Measurements from ENCODE around the gene REP15.

Gene REP15

DNA sequence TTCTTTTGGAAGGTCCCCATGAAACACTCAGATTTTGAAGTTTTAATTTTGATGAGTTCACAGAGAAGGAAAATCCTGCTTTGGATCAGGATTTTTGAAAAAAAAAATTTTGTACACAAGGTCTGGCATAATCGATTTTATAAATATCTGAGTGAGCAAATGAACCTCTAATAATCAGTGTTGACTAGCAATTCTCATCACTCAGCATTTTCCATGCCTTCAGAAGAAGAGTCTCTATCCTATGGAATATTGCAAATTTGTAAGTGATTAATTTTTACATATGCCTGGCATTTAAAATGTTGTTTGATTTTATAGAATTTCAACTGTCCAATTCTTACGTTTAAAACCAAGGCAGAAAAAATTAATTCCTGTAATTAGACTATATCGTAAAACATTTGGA is 30.5 kb upstream of the REP15 start:
- H3K79me2 ChIP-seq (ENCODE audit: insufficient read depth, low read length), result no peaks in the 10 kb centered on the region
- no peaks in the 10 kb centered on the region for H3K36me3 ChIP-seq (ENCODE audit: insufficient read depth, low read length)
- H3K9ac ChIP-seq (ENCODE audit: low read length), result no peak overlapping the region
- no peaks in the 10 kb centered on the region for H3K27me3 ChIP-seq (ENCODE audit: insufficient read depth, low read length)
- no peak overlapping the region for H3K4me2 ChIP-seq (ENCODE audit: low read length)
- H4K20me1 ChIP-seq (ENCODE audit: insufficient read depth, low read length), result no peaks in the 10 kb centered on the region
- no peaks in the 10 kb centered on the region for H3K9me3 ChIP-seq (ENCODE audit: low read length)
- H3K4me3 ChIP-seq (ENCODE audit: low read depth, low read length, poor library complexity, severe bottlenecking), result no peak overlapping the region
- no peak overlapping the region for H3K27ac ChIP-seq (ENCODE audit: low read depth, low read length, poor library complexity, severe bottlenecking)
- H3F3A ChIP-seq (ENCODE audit: insufficient read depth, low read length), result no peaks in the 10 kb centered on the region
- no peaks in the 10 kb centered on the region for H3K9me2 ChIP-seq (ENCODE audit: low read depth, low read length)
- no peak for TF ChIP-seq EZH2 (IDR thresholded peaks at IDR 0.05; ENCODE audit: borderline replicate concordance, low read length)
- TF ChIP-seq, protein P1, sequence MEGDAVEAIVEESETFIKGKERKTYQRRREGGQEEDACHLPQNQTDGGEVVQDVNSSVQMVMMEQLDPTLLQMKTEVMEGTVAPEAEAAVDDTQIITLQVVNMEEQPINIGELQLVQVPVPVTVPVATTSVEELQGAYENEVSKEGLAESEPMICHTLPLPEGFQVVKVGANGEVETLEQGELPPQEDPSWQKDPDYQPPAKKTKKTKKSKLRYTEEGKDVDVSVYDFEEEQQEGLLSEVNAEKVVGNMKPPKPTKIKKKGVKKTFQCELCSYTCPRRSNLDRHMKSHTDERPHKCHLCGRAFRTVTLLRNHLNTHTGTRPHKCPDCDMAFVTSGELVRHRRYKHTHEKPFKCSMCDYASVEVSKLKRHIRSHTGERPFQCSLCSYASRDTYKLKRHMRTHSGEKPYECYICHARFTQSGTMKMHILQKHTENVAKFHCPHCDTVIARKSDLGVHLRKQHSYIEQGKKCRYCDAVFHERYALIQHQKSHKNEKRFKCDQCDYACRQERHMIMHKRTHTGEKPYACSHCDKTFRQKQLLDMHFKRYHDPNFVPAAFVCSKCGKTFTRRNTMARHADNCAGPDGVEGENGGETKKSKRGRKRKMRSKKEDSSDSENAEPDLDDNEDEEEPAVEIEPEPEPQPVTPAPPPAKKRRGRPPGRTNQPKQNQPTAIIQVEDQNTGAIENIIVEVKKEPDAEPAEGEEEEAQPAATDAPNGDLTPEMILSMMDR (IDR thresholded peaks at IDR 0.05; ENCODE audit: low read length), result no peak
- no peak overlapping the region for H2AFZ ChIP-seq (ENCODE audit: low read length)
- no peaks in the 10 kb centered on the region for H3K4me1 ChIP-seq (ENCODE audit: insufficient read depth, low read length, severe bottlenecking)

DNA sequence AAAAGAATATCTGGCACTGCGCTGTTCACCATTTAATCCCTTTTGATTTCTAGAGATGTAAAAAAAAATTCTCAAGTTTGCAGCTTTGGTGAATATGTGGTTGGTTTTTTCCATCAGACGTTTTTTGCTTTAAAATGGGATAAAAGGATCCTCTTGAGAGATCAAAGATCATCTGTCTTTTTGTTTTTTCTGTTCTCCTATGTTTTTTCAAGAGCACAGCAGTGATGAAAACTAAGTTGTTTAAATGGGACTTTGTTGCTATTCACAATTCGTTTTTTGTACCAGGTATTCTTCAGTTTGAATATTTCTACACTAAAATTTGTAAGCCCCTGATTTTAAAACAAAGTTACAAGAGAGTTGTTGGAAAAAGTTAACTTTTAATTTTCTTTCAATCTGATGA is 29.7 kb upstream of the REP15 start:
- H3F3A ChIP-seq (ENCODE audit: insufficient read depth, low read length), result no peaks in the 10 kb centered on the region
- H3K9me3 ChIP-seq (ENCODE audit: low read length), result no peaks in the 10 kb centered on the region
- H2AFZ ChIP-seq (ENCODE audit: low read length), result no peak overlapping the region
- H3K79me2 ChIP-seq (ENCODE audit: insufficient read depth, low read length), result no peaks in the 10 kb centered on the region
- H3K4me1 ChIP-seq (ENCODE audit: insufficient read depth, low read length, severe bottlenecking), result no peaks in the 10 kb centered on the region
- H3K4me3 ChIP-seq (ENCODE audit: low read depth, low read length, poor library complexity, severe bottlenecking), result no peak overlapping the region
- TF ChIP-seq, protein P1 (IDR thresholded peaks at IDR 0.05; ENCODE audit: low read length), result no peak
- TF ChIP-seq EZH2 (IDR thresholded peaks at IDR 0.05; ENCODE audit: borderline replicate concordance, low read length), result no peak
- no peaks in the 10 kb centered on the region for H3K36me3 ChIP-seq (ENCODE audit: insufficient read depth, low read length)
- no peak overlapping the region for H3K9ac ChIP-seq (ENCODE audit: low read length)
- no peak overlapping the region for H3K27ac ChIP-seq (ENCODE audit: low read depth, low read length, poor library complexity, severe bottlenecking)
- H4K20me1 ChIP-seq (ENCODE audit: insufficient read depth, low read length), result no peaks in the 10 kb centered on the region
- no peaks in the 10 kb centered on the region for H3K27me3 ChIP-seq (ENCODE audit: insufficient read depth, low read length)
- no peaks in the 10 kb centered on the region for H3K9me2 ChIP-seq (ENCODE audit: low read depth, low read length)
- no peak overlapping the region for H3K4me2 ChIP-seq (ENCODE audit: low read length)

DNA sequence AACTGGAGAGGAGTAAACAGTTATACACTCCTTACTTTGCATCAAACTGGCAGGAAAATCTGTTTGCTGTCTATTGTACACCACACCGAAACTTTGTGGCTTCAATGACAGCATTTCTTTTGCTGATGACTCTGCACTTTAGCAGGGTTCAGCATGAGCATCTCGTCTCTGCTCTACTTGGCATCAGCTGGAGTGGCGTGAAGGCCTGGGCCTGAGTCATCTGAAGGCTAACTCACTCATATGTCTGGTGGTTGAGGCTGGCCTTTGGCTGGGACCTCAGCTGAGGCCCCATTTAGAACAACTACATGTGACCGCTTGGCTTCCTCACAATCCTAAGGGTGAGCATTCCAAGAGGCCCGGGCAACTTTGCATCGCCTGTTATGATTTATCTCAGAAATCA is 28.7 kb upstream of the REP15 start:
- no peaks in the 10 kb centered on the region for H4K20me1 ChIP-seq (ENCODE audit: insufficient read depth, low read length)
- no peaks in the 10 kb centered on the region for H3K27me3 ChIP-seq (ENCODE audit: insufficient read depth, low read length)
- H3K4me3 ChIP-seq (ENCODE audit: low read depth, low read length, poor library complexity, severe bottlenecking), result no peak overlapping the region
- no peak overlapping the region for H3K9ac ChIP-seq (ENCODE audit: low read length)
- no peak overlapping the region for H3K4me2 ChIP-seq (ENCODE audit: low read length)
- H3K4me1 ChIP-seq (ENCODE audit: insufficient read depth, low read length, severe bottlenecking), result no peaks in the 10 kb centered on the region
- no peaks in the 10 kb centered on the region for H3K9me3 ChIP-seq (ENCODE audit: low read length)
- no peaks in the 10 kb centered on the region for H3K9me2 ChIP-seq (ENCODE audit: low read depth, low read length)
- H3F3A ChIP-seq (ENCODE audit: insufficient read depth, low read length), result no peaks in the 10 kb centered on the region
- no peaks in the 10 kb centered on the region for H3K36me3 ChIP-seq (ENCODE audit: insufficient read depth, low read length)
- no peak overlapping the region for H2AFZ ChIP-seq (ENCODE audit: low read length)
- TF ChIP-seq EZH2 (IDR thresholded peaks at IDR 0.05; ENCODE audit: borderline replicate concordance, low read length), result no peak
- TF ChIP-seq, protein P1 (IDR thresholded peaks at IDR 0.05; ENCODE audit: low read length), result no peak
- H3K79me2 ChIP-seq (ENCODE audit: insufficient read depth, low read length), result no peaks in the 10 kb centered on the region
- no peak overlapping the region for H3K27ac ChIP-seq (ENCODE audit: low read depth, low read length, poor library complexity, severe bottlenecking)
